Stimulated activated CD4-positive, alpha-beta T cell treated with anti-CD3 and anti-CD28 coated beads, Interleukin-2, amount 100 ng/mL, for 4 hours (primary cell): Measurements from ENCODE around the gene SERTAD4.
"Not testable (repeated sequence)": the region's sequence is repeated elsewhere in the genome, so short reads cannot be mapped to it uniquely, and the experiment has no call there.

ENCODE experiments used
- DNase-seq: peaks from one replicate; pipeline ENCODE4 v3.0.0-alpha.2; 2020; ENCODE audit warnings: low read depth

Gene SERTAD4

GRCh38 chr1:210260096-210260495, 27.5 kb downstream of the SERTAD4 start:
- no peak for DNase-seq

DNA sequence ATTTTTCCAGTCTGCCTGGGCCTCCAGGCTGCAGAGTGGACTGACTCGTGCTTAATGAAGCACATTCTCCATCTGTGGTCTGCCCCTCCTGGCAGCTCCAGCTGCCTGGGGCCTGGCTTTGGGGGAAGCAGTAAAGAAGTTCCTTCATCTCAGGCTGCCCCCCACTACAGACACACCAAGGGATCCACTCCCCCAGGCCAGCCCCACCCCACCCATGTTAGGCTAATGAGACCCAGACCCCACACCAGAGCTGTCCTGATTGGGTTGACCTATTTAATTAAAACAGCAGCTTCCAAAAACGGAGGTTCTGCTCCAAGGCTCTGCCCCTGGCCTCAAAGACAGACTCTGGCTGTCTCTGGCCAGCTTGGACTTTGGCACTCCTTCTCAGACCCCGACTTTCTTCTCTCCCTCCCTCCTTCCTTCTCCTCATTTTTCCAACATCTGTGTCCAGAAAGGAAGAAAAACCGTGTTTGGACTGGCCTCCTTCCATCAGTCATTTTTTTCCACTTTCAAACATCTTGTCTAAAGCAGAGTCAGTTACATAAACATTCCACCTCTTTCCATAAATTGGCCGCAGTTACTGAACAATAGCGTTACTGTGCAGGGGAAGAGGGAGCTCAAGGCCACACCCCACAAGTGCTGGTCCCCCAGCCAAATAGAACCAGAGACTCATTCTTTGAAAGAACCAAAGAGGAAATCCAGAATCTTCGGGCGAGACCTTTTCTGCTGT, 29.7 kb downstream of the SERTAD4 start:
- DNase-seq, result no peak

DNA sequence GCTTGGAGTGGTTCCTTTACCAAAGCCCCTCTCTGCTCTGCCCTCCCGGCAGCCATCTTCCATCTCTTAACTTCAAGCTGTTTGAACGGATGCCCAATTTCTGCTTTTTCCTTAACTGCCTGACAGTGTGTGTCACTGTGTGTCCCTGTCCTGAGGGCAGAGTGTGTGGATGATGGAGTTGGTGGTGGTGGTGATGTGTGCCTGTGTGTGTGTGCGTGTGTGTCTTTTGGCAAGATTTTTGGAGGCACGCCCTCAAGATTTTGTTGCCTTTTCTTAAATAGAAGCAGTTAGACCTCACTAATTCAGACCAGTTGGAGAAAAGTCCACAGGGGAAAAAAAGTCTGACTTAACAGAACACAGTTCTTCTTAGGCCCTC, 30.3 kb downstream of the SERTAD4 start:
- DNase-seq, result no peak

- DNase-seq, result no peak
Observed at GRCh38 chr1:210263963-210264362, 31.4 kb downstream of the SERTAD4 start.

DNA sequence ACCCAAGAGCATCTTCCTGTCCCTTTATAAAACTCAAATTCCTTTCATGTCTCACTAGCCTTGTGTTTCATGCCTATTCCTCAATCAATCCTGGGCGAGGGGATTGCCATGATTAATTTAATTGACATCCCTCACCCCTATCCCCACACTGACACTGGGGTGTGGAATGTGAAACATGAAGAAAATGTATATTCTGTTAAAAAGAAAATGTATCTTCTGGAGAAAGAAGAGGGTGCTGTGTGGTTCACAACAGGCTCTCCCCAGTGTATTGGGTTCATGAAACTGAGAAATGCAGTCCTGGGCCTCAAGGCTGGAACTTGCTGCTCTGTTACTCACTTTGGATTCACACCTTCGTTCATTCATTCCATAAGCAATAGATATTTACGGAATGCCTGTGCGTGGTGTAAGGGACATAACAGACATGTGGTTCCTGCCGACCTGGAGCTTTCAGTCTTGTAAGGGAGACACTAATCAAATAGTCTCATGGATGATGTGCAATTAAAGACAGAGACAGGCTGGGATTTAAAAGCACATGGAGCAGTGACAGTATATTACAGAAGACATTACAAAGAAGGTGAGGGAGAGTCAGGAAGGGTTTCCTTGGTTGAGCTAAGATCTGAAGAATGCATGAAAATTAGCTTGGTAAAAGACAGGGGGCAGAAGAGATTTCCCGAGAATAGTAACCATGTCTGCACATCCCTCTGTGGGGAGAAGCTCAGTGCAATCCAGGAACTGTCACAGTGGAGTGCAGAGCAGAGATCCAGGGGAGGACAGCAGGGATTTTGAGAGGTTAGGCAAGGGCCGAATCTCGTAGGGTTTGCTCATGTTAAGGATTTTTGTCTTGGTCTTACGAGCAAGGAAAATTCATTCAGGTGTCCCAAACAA, 32.1 kb downstream of the SERTAD4 start:
- DNase-seq, result no peak

DNA sequence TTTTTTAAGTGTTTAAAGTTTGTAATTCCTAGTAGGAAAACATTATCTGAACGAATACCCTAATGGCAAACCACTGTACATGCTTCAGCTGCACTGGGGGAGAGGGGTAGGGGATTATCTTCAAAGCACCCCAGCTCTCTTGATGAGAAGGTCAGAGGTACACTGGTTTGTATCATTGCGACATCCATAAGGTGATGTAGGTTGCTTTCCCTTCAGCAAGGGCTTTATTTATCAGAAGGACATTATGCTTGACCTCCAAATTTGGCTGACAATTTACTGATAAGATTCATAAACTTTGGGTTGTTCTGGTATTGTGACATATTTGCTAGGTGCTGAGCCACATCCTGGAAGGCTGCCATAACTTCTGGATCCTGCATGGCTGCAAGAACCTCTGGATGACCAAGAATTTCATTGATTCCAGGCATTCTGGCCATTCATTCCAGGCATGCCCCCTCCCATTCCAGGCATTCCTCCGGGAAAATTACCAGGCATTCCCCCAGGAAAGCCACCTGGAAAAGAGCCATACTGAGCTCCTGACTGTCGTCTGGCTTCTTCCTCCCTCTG, 32.9 kb downstream of the SERTAD4 start:
- DNase-seq, result not testable (repeated sequence)

DNA sequence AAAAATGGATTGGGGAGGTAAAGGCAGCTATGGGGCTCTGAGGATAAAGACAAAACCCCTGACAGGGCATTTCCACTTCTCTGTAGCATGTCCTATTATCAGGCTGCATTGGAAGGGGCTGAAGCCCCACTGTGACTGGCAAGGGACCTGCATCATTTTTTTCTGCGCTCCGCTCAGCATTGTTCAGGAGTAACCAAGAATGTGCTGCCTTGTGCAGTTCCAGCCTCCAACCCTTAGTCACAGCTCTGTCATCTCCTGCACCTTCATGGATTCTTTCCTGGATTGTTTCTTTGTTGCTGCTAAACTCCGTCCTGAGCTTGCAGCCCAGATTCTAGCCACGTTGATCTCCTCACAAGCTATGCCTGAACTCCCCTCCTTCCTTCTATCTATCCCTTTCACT, 37.4 kb downstream of the SERTAD4 start:
- no peak for DNase-seq

GRCh38 chr1:210272666-210273065, 40.1 kb downstream of the SERTAD4 start:
- DNase-seq, result no peak

GRCh38 chr1:210280221-210280620, 47.6 kb downstream of the SERTAD4 start:
- DNase-seq, result no peak

GRCh38 chr1:210288116-210288515, 55.5 kb downstream of the SERTAD4 start:
- no peak for DNase-seq

GRCh38 chr1:210289248-210289647, 56.7 kb downstream of the SERTAD4 start:
- DNase-seq, result no peak

DNA sequence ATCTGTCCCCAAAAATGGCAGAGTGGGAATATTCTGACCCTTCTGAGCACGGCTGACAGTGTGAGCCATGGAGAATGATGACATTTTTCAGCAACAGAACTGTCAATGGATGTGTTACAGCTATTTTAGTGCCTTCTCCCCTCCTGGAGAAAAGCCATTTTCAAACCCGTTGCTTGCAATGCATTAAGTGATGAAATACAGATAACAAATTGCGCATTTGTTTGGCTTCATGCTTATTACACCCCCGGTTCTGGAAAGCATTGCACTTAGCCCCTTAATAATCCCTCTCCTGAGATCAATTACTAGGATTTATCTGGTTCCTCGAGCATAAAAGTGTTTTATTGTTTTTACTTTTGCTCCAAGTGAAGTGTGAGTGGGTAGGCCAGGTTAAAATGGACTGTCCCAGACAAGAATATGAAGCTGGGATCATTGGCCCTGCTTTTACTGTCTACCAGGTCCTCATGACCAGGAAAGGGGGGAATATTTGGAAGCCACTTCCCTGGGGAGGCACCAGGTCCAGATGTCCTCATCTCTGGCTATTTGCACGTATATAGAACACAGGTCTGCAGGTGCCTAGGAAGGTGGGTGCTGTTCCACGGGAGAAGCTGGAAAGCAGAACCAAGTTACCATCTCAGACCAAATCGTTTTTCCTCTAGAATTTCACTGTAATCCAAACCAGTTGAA, 58.6 kb downstream of the SERTAD4 start:
- DNase-seq, result no peak

GRCh38 chr1:210291786-210292230, 59.2 kb downstream of the SERTAD4 start:
- DNase-seq, result no peak

GRCh38 chr1:210292231-210292871, 59.8 kb downstream of the SERTAD4 start:
- peak; percentile 21 for DNase-seq

GRCh38 chr1:210293171-210293607, 60.6 kb downstream of the SERTAD4 start:
- no peak for DNase-seq

- no peak for DNase-seq
Observed at GRCh38 chr1:210294999-210295745, 62.6 kb downstream of the SERTAD4 start.
